HG03342 (cell line): ENCODE measurements around the gene CEL.
"Not testable (repeated sequence)": the region's sequence is repeated elsewhere in the genome, so short reads cannot be mapped to it uniquely, and the experiment has no call there.

Source experiments
- ATAC-seq: cut with Tn5 transposase; IDR thresholded peaks from one replicate; pipeline ENCODE4 v1.9.1; 2021; ENCODE audit warnings: mild to moderate bottlenecking, moderate library complexity; ENCODE audit not compliant: unreplicated experiment

The CEL gene

GRCh38 chr9:133061764-133062145 lies at the start of gene CEL:
TSS of gene CEL (plus strand) at chr9:133061981. CDS start at chr9:133062003, 22 bp downstream.
- not testable (repeated sequence) for ATAC-seq

DNA sequence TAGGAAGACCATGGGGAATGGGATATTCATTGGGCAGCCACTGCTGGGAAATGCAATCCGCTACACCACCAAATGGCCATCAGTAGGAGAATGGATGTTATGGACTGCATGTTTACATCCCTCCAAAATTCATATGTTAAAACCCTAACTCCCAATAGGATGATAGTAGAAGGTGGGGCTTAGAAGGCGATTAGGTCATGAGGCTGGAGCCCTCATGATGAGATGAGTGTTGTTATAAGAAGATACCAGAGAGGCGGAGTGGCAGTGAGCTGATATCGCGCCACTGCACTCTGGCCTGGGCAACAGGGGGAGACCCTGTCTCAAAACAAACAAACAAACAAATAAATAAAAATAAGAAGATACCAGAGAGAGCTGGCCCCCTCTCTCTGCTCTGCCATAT lies 47.1 kb upstream of the CEL start:
- ATAC-seq: no peak

DNA sequence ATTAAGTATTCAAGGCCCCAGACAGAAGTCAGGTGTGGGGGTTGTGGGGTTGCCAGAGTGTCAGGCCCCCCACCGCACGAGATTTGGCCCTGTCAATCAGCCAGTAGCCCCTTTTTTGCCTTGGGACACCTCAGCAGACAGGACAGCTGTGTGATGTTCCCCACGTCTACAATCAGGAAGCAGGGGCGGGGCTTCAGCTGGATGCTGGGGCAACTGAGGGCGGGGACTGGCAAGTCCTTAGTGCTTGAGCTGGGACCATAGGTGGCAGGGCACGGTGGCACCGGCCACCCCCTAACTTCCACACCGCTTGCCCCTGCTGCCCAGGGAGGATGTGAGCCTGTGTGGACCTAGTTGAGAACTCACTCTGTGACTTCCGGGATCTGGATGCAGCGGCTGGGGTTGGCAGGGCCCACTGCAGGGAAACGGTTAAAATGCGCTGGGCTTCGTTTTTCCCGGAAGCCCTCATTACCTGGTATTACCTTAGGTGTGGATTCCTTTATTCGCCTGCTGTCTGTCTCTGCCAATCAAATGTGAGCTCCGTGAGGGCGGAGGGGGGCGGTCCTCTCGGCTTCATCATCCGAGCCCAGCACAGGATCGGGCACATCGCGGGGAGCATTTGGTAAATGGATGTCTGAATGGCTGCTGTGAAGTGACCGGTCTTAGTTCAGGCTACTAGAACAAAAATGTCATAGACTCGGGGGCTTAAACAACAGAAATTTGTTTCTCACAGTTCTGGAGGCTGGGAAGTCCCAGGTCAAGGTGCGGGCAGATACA lies 38.5 kb upstream of the CEL start:
- no peak for ATAC-seq

- ATAC-seq: no peak
These were observed 35.4 kb upstream of the CEL start for GRCh38 chr9:133026426-133026825.

- ATAC-seq: no peak
These were observed 34.6 kb upstream of the CEL start for GRCh38 chr9:133027134-133027533.

- ATAC-seq: no peak
These were observed 33.6 kb upstream of the CEL start for GRCh38 chr9:133028221-133028620.

GRCh38 chr9:133029994-133030316 lies 31.8 kb upstream of the CEL start:
- peak; percentile 16 for ATAC-seq

GRCh38 chr9:133030317-133031129 lies 31.3 kb upstream of the CEL start, which contains the start of gene GTF3C5:
TSS of gene GTF3C5 (plus strand) at chr9:133030997. CDS start at chr9:133031012, 15 bp downstream.
- peak; percentile 92 for ATAC-seq

GRCh38 chr9:133031130-133031422 lies 30.7 kb upstream of the CEL start:
- no peak for ATAC-seq

DNA sequence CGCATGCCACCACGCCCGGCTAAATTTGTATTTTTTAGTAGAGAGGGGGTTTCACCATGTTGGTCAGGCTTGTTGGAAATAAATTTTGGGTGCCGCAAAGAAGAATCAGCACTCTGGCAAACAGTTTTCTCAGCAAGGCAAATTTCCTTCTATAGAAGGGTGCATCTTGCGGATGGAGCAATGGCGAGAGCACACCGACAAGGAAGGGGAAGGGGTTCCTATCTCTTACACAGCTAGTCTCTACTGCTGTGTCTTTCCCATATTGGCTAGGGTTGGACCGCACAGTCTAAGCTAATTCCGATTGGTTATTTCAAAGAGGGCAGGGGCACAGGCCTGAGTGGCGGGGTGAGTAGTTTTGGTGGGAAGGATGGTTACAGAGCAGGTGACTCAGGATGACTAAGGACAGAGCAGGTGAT lies 30.3 kb upstream of the CEL start:
- no peak for ATAC-seq

- ATAC-seq: no peak
These were observed 29.6 kb upstream of the CEL start for GRCh38 chr9:133032171-133032570.

- no peak for ATAC-seq
These were observed 26.1 kb upstream of the CEL start for GRCh38 chr9:133035669-133036068.

- ATAC-seq: no peak
These were observed 23.8 kb upstream of the CEL start for GRCh38 chr9:133037775-133038515.

- ATAC-seq: not testable (repeated sequence)
These were observed 20.8 kb upstream of the CEL start for GRCh38 chr9:133040892-133041479.

GRCh38 chr9:133041958-133042357 lies 19.8 kb upstream of the CEL start:
- ATAC-seq: no peak

DNA sequence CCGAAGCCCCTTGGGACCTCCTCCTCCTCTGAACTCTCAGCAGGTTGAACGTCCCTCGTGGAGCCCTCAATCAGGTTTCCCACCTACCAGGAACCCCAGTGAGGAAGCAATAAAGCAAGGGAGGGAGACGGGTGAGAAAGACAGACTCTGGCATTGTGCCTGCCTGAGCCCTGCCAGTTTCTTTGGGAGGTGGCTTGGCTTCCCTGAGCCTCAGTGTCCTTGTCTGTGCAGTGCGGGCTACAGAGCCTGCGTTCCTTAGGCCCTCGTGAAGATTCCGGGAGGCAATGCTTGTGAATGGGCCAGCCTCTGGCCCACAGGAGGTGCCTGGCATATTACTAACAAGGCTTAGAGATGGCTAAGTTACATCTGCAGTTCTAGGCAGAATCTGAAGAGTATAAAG lies 19.1 kb upstream of the CEL start:
- no peak for ATAC-seq

GRCh38 chr9:133043449-133044035 lies 18.2 kb upstream of the CEL start:
- no peak for ATAC-seq

GRCh38 chr9:133044125-133044524 lies 17.7 kb upstream of the CEL start:
- ATAC-seq: no peak

GRCh38 chr9:133044661-133045060 lies 17.1 kb upstream of the CEL start:
- no peak for ATAC-seq

DNA sequence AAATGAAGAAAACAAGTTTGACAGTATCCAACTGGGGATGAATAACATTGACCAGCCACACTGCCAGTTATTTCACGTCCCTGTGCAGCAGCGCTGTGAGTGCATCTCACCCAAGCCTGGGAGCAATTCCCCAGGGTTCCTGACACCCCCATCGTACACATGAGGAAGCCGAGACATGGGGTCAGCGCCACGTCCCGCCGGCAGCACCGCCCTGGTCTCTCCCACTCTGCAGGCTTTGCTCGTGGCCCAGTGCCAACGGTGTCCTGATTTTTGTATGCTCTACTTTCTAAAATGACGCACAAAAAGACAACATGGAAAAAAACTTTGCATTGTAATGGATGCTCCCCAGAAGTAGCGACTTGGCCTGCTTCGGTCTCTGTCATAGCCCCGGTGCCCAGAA lies 16.6 kb upstream of the CEL start:
- ATAC-seq: no peak
